ENCODE results near the gene DAW1. TPM values are rescaled to one million over a fixed set of nuclear protein-coding genes. Genes with fewer than 3 reads are reported as not detected.

Gene DAW1, protein sequence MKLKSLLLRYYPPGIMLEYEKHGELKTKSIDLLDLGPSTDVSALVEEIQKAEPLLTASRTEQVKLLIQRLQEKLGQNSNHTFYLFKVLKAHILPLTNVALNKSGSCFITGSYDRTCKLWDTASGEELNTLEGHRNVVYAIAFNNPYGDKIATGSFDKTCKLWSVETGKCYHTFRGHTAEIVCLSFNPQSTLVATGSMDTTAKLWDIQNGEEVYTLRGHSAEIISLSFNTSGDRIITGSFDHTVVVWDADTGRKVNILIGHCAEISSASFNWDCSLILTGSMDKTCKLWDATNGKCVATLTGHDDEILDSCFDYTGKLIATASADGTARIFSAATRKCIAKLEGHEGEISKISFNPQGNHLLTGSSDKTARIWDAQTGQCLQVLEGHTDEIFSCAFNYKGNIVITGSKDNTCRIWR
- total RNA-seq (2021; ENCODE audit: unreplicated experiment) (0.20 TPM), Bru-seq, nascent RNA (percentile 16 among the genes with signal in this experiment), BruChase-seq, experiment 1, labeled RNA remaining after a 6-hour chase (percentile 10 among the genes with signal in this experiment), BruChase-seq, experiment 2, labeled RNA remaining after a 2-hour chase (percentile 13 among the genes with signal in this experiment)
- 0.15 and 0.26 TPM in 2 replicates for polyA plus RNA-seq (2012)
- long read RNA-seq, result 0 reads

DNA sequence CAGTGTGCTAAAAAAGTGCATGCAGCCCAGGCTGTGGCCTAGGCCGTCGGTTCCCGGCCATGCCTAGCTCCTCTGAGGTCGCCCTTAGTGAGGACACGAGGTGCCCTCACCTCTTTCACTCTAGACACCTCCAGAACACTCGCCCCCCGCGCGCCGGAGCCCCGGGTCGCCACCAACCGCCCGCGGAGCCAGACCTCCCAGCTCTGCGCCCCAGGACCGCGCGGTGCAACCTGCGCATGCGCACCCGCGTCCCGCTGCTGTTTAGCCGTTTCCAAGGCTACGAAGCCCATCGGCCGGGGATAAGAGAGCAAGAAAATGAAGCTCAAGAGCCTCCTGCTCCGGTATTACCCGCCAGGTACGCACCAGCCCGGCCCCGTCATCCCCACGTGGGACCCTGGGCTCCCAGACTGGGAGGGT is at the start of gene DAW1:
Gene DAW1 (plus strand): TSS at position 257 of the 417 bp plus-strand sequence. CDS start 59 bp downstream, at position 316.
- DNase-seq (ENCODE audit: low read depth, low spot score) (no peak), ATAC-seq (no peak)
- Histone ChIP-seq H3K27ac (ENCODE audit: low read depth, low read length) (no peak within 1 kb of the TSS), H2AFZ (ENCODE audit: low read depth, low read length, poor library complexity, severe bottlenecking) (no peak within 1 kb of the TSS), H3K36me3 (ENCODE audit: control insufficient read depth in 1 of 2, insufficient read depth in 2 of 2, low read length in 2 of 2) (no peaks in the 10 kb centered on the region), H3K9me2 (ENCODE audit: insufficient read depth) (no peaks in the 10 kb centered on the region), H3K4me1 (ENCODE audit: control insufficient read depth in 1 of 2, insufficient read depth in 2 of 2, low read length in 2 of 2) (peaks cover 0 to 6% of the 10 kb centered on the region in 2 experiments; a peak in 1 of 4 replicates), H3K79me2 (ENCODE audit: insufficient read depth, low read length) (no peaks in the 10 kb centered on the region), H3K9ac (ENCODE audit: low read length) (no peak within 1 kb of the TSS), H3K4me3 (replicated peaks in 1 of 2; ENCODE audit: low read depth in 1 of 2, low read length in 2 of 2) (no peak within 1 kb of the TSS), H3K4me2 (ENCODE audit: low read length) (no peak within 1 kb of the TSS), H4K20me1 (ENCODE audit: insufficient read depth) (no peaks in the 10 kb centered on the region), H3K9me3 (ENCODE audit: control insufficient read depth in 1 of 2, insufficient read depth in 1 of 2, low read depth in 1 of 2, low read length in 2 of 2) (no peaks in the 10 kb centered on the region), H3K27me3 (ENCODE audit: insufficient read depth, low read length) (no peaks in the 10 kb centered on the region)
- RAD21 ChIA-PET (ENCODE audit: low non-redundant PET in 1 of 2, low total read pairs in 2 of 2, uncharacterized antibody in 2 of 2, unreplicated experiment in 2 of 2), result interaction anchor here in 1 of 2 experiments (0.7 kb wide), 1 partner anchor 16 kb away, joined by 3 read pairs; no protein-coding TSS in a partner anchor
- CTCF ChIA-PET, result interaction anchor here (0.7 to 2.9 kb wide), 2 partner anchors 9 kb away, joined by 3 to 20 read pairs; no protein-coding TSS in a partner anchor
- intact Hi-C loops (cut with micrococcal nuclease), result no loop called here
- BruUV-seq (replicated peaks), result no TSS peak
- POLR2A ChIA-PET, result no interaction called here
- no peak for TF ChIP-seq EZH2 (IDR thresholded peaks at IDR 0.05)
- TF ChIP-seq SIN3A (IDR thresholded peaks at IDR 0.05; ENCODE audit: low read depth), result no peak
- no peak for TF ChIP-seq YY1 (IDR thresholded peaks at IDR 0.05; ENCODE audit: extremely low read depth, insufficient replicate concordance, low read depth, low read length)
- TF ChIP-seq, protein P1, sequence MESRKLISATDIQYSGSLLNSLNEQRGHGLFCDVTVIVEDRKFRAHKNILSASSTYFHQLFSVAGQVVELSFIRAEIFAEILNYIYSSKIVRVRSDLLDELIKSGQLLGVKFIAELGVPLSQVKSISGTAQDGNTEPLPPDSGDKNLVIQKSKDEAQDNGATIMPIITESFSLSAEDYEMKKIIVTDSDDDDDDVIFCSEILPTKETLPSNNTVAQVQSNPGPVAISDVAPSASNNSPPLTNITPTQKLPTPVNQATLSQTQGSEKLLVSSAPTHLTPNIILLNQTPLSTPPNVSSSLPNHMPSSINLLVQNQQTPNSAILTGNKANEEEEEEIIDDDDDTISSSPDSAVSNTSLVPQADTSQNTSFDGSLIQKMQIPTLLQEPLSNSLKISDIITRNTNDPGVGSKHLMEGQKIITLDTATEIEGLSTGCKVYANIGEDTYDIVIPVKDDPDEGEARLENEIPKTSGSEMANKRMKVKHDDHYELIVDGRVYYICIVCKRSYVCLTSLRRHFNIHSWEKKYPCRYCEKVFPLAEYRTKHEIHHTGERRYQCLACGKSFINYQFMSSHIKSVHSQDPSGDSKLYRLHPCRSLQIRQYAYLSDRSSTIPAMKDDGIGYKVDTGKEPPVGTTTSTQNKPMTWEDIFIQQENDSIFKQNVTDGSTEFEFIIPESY (IDR thresholded peaks at IDR 0.05; ENCODE audit: extremely low read depth, insufficient replicate concordance, low read length), result no peak
- no peak for TF ChIP-seq CEBPB (IDR thresholded peaks at IDR 0.05; ENCODE audit: low read depth)
- TF ChIP-seq POLR2A (IDR thresholded peaks at IDR 0.05; ENCODE audit: borderline replicate concordance, extremely low read depth, insufficient read depth, insufficient read length), result no peak
- no peak for TF ChIP-seq EGR1 (IDR thresholded peaks at IDR 0.05; ENCODE audit: low read depth)
- TF ChIP-seq ATF3 (IDR thresholded peaks at IDR 0.05), result no peak
- TF ChIP-seq REST (IDR thresholded peaks at IDR 0.05; ENCODE audit: low read depth), result no peak
- TF ChIP-seq TCF7L2 (IDR thresholded peaks at IDR 0.05; ENCODE audit: borderline replicate concordance, extremely low read depth, insufficient read depth, insufficient read length), result no peak
- no peak for TF ChIP-seq ZFX (IDR thresholded peaks at IDR 0.05)
- TF ChIP-seq RAD21 (IDR thresholded peaks at IDR 0.05; ENCODE audit: low read depth), result no peak
- TF ChIP-seq, protein P2, sequence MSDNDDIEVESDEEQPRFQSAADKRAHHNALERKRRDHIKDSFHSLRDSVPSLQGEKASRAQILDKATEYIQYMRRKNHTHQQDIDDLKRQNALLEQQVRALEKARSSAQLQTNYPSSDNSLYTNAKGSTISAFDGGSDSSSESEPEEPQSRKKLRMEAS (IDR thresholded peaks at IDR 0.05), result no peak
- TF ChIP-seq JUND (IDR thresholded peaks at IDR 0.05), result no peak
- TF ChIP-seq CBX3 (IDR thresholded peaks at IDR 0.05; ENCODE audit: low read depth), result no peak
- TF ChIP-seq ELF1 (IDR thresholded peaks at IDR 0.05; ENCODE audit: borderline replicate concordance, low read depth), result no peak
- no peak for TF ChIP-seq CTCF (IDR thresholded peaks at IDR 0.05 in 2 of 3, conservative IDR thresholded peaks at IDR 0.05 in 1 of 3; ENCODE audit: borderline replicate concordance in 1 of 3, insufficient read depth in 1 of 3, low read depth in 2 of 3, low read length in 2 of 3)
- TF ChIP-seq FOSL1 (IDR thresholded peaks at IDR 0.05; ENCODE audit: low read depth), result no peak
